OCI-LY1 (cell line): Measurements from ENCODE around the gene MAP3K4.

Source experiments
- H2AFZ ChIP-seq: fragments of 200-600 bp; sonication (generic), shearing (Covaris generic); 2 replicates; pipeline ENCODE4 v1.6.0; 2014; ENCODE audit warnings: antibody characterized with exemption, mild to moderate bottlenecking, low read length
- H3F3A ChIP-seq: fragments of 200-600 bp; sonication (generic), shearing (Covaris generic); 2 replicates; pipeline ENCODE4 v1.6.0; 2014; ENCODE audit warnings: mild to moderate bottlenecking, antibody characterized with exemption, low read length, moderate library complexity; ENCODE audit not compliant: insufficient read depth
- H3K27ac ChIP-seq: fragments of 200-600 bp; sonication (generic); 2 replicates; pipeline ENCODE4 v1.5.1; 2014; ENCODE audit warnings: low read length, mixed run types, mild to moderate bottlenecking, low read depth; ENCODE audit not compliant: poor library complexity, severe bottlenecking
- H3K27me3 ChIP-seq: fragments of 200-600 bp; sonication (generic); 2 replicates; pipeline ENCODE4 v1.6.0; 2014; ENCODE audit warnings: antibody characterized with exemption, mild to moderate bottlenecking, low read length, moderate library complexity; ENCODE audit not compliant: insufficient read depth
- H3K36me3 ChIP-seq: fragments of 200-600 bp; sonication (generic); 2 replicates; pipeline ENCODE4 v1.6.1; 2014; ENCODE audit warnings: mild to moderate bottlenecking, antibody characterized with exemption, low read length, moderate library complexity, mixed read lengths; ENCODE audit not compliant: insufficient read depth
- H3K4me1 ChIP-seq: fragments of 200-600 bp; sonication (generic); 2 replicates; pipeline ENCODE4 v1.5.1; 2014; ENCODE audit warnings: mild to moderate bottlenecking, low read length, moderate library complexity; ENCODE audit not compliant: insufficient read depth, severe bottlenecking
- H3K4me2 ChIP-seq: fragments of 200-600 bp; sonication (generic), shearing (Covaris generic); 2 replicates; pipeline ENCODE4 v1.6.1; 2014; ENCODE audit warnings: low read length
- H3K4me3 ChIP-seq: fragments of 200-600 bp; sonication (generic); 2 replicates; pipeline ENCODE4 v1.5.1; 2014; ENCODE audit warnings: low read length, low read depth, mild to moderate bottlenecking, mixed read lengths; ENCODE audit not compliant: poor library complexity, severe bottlenecking
- H3K79me2 ChIP-seq: fragments of 200-600 bp; shearing (Covaris generic); 2 replicates; pipeline ENCODE4 v1.6.1; 2016; ENCODE audit warnings: mixed run types, low read length, mixed read lengths; ENCODE audit not compliant: insufficient read depth
- H3K9ac ChIP-seq: fragments of 200-600 bp; sonication (generic), shearing (Covaris generic); 2 replicates; pipeline ENCODE4 v1.6.1; 2014; ENCODE audit warnings: mild to moderate bottlenecking, low read length, mixed read lengths
- H3K9me2 ChIP-seq: fragments of 200-600 bp; sonication (generic), shearing (Covaris generic); 2 replicates; pipeline ENCODE4 v1.6.1; 2014; ENCODE audit warnings: low read depth, mild to moderate bottlenecking, low read length, mixed read lengths
- H3K9me3 ChIP-seq: fragments of 200-600 bp; shearing (Covaris generic); 2 replicates; pipeline ENCODE4 v1.6.1; 2014; ENCODE audit warnings: low read length, mixed read lengths
- H4K20me1 ChIP-seq: fragments of 200-600 bp; sonication (generic), shearing (Covaris generic); 2 replicates; pipeline ENCODE4 v1.6.0; 2016; ENCODE audit warnings: mild to moderate bottlenecking, low read length; ENCODE audit not compliant: insufficient read depth
- EZH2 ChIP-seq: fragments of 200-600 bp; sonication (generic), shearing (Covaris generic); IDR thresholded peaks from 2 replicates; pipeline ENCODE4 v1.8.0; 2017; ENCODE audit warnings: borderline replicate concordance, mixed run types, mild to moderate bottlenecking, antibody characterized with exemption, low read length, moderate library complexity, mixed read lengths
- TF ChIP-seq, protein P1 (sequence below): fragments of 200-600 bp; sonication (generic), shearing (Covaris generic); IDR thresholded peaks from 2 replicates; pipeline ENCODE4 v1.5.1; 2017; ENCODE audit warnings: mild to moderate bottlenecking, antibody characterized with exemption, low read length, moderate library complexity, mixed read lengths

Gene MAP3K4

DNA sequence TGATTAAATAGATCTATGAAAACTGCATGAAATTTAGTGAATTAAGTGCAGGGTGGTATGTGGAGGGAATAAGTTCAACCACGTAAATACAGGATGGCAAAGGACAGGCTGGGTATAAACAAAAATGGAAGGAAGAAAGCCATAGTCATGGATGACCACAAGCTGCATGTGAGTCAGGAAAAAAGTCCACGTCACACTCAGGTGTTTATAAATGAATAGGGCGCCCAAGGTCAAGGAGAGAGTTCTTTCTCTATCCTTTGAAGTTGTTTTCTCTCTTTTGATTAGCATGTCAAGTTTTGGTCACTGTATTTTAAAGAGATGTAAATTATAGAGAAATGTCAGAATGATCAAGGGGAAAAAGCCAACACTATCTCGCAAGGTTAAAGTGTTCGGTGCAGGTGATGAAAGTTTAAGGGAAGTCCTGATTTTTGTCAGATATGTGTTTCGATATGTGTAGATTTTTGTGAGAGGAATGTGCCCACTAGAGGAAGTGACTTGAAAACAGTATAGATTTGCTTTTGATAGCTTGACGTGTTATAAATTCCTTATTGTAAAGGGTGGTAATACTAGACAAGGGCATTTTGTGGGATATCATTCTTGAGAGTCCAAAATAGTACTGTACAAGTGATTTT lies 58.7 kb downstream of the MAP3K4 start:
- Histone ChIP-seq H3F3A (no peaks in the 10 kb centered on the region), H4K20me1 (no peaks in the 10 kb centered on the region), H3K4me1 (no peaks in the 10 kb centered on the region), H3K4me2 (no peak overlapping the region), H3K9me3 (no peaks in the 10 kb centered on the region), H3K4me3 (no peak overlapping the region), H2AFZ (no peak overlapping the region), H3K27me3 (no peaks in the 10 kb centered on the region), H3K36me3 (peaks cover 4% of the 10 kb centered on the region; the same call in 1 of the 2 replicates), H3K9ac (no peak overlapping the region), H3K9me2 (no peaks in the 10 kb centered on the region), H3K79me2 (no peaks in the 10 kb centered on the region), H3K27ac (no peak overlapping the region)
- no peak for TF ChIP-seq EZH2
- TF ChIP-seq, protein P1, sequence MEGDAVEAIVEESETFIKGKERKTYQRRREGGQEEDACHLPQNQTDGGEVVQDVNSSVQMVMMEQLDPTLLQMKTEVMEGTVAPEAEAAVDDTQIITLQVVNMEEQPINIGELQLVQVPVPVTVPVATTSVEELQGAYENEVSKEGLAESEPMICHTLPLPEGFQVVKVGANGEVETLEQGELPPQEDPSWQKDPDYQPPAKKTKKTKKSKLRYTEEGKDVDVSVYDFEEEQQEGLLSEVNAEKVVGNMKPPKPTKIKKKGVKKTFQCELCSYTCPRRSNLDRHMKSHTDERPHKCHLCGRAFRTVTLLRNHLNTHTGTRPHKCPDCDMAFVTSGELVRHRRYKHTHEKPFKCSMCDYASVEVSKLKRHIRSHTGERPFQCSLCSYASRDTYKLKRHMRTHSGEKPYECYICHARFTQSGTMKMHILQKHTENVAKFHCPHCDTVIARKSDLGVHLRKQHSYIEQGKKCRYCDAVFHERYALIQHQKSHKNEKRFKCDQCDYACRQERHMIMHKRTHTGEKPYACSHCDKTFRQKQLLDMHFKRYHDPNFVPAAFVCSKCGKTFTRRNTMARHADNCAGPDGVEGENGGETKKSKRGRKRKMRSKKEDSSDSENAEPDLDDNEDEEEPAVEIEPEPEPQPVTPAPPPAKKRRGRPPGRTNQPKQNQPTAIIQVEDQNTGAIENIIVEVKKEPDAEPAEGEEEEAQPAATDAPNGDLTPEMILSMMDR = no peak

DNA sequence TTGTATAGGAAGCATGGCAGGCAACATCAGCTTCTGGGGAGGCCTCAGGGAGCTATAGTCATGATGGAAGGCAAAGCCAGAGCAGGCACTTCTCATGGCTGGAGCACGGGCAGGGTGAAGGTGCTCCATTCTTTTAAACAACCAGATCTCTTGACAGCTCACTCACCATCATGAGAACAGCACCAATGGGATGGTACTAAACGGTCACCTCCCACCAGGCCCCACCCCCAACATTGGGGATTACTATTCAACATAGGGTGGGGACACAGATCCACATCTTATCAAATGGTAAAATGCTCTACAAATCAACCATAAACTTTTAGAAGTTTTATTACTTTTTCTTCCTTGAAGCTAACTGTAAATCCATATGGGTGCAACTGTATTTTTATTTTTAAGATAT lies 61.5 kb downstream of the MAP3K4 start:
- no peak overlapping the region for H3K4me3 ChIP-seq
- no peak overlapping the region for H3K4me2 ChIP-seq
- no peaks in the 10 kb centered on the region for H3K27me3 ChIP-seq
- no peaks in the 10 kb centered on the region for H4K20me1 ChIP-seq
- H3K36me3 ChIP-seq = peaks cover 4% of the 10 kb centered on the region; the same call in 1 of the 2 replicates
- peaks cover 9% of the 10 kb centered on the region for H3K4me1 ChIP-seq
- H2AFZ ChIP-seq = no peak overlapping the region
- TF ChIP-seq, protein P1 = no peak
- no peak for TF ChIP-seq EZH2
- no peaks in the 10 kb centered on the region for H3K9me2 ChIP-seq
- no peaks in the 10 kb centered on the region for H3K79me2 ChIP-seq
- no peak overlapping the region for H3K27ac ChIP-seq
- no peaks in the 10 kb centered on the region for H3F3A ChIP-seq
- H3K9me3 ChIP-seq = no peaks in the 10 kb centered on the region
- H3K9ac ChIP-seq = no peak overlapping the region

DNA sequence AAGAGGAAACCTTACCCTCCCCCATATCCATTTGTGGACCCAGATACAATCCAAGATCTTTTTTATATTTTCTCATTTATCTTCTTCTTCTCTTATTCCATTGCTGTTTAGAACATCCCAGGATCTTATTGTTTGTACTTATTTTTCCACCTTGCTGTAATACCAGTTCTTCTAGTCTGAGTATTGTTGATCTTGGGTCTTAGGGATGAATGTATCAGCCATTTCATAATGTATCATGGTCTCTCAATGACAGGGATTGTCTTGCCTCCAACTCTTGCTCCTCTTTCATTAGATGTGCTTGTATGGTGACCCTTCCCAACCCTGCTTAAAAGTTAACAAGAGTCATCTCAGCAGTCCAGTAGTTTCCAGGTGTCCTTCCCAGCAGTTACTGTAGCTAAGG lies 63.3 kb downstream of the MAP3K4 start:
- Histone ChIP-seq H2AFZ (no peak overlapping the region), H3F3A (no peaks in the 10 kb centered on the region), H3K4me2 (no peak overlapping the region), H3K27ac (no peak overlapping the region), H3K9ac (no peak overlapping the region), H3K27me3 (no peaks in the 10 kb centered on the region), H3K79me2 (no peaks in the 10 kb centered on the region), H3K36me3 (peaks cover 1% of the 10 kb centered on the region; the same call in 1 of the 2 replicates), H4K20me1 (no peaks in the 10 kb centered on the region), H3K4me1 (peaks cover 9% of the 10 kb centered on the region), H3K9me3 (no peaks in the 10 kb centered on the region), H3K4me3 (no peak overlapping the region), H3K9me2 (no peaks in the 10 kb centered on the region)
- TF ChIP-seq EZH2 = no peak
- TF ChIP-seq, protein P1 = no peak
